ENCODE results near the gene TFR2. TPM values are rescaled to one million over a fixed set of nuclear protein-coding genes. Genes with fewer than 3 reads are reported as not detected.

Gene TFR2
- total and polyA plus RNA-seq, 2 of the 13 experiments (the other 11 are each of a cell fraction or from before 2014, with no cell fraction given) = 36.9 to 64.2 TPM

GRCh38 chr7:100584683-100585510, 56.5 kb downstream of the TFR2 start (continued):
- no peak for TF ChIP-seq HMGXB3 (CRISPR knock-in tag; IDR thresholded peaks at IDR 0.05; ENCODE audit: borderline replicate concordance)
- no peak for TF ChIP-seq SMARCC2 (IDR thresholded peaks at IDR 0.05)
- TF ChIP-seq RFX5 (IDR thresholded peaks at IDR 0.05; ENCODE audit: low read depth, low read length) = no peak
- no peak for TF ChIP-seq RAD21 (CRISPR knock-in tag; IDR thresholded peaks at IDR 0.05)

GRCh38 chr7:100584054-100584682, 57.2 kb downstream of the TFR2 start:
- no peak for FAIRE-seq
- Histone ChIP-seq H3K4me2 (ENCODE audit: low read depth, low read length) (peak overlapping the region; percentile 94), H3K36me3 (replicated peaks in 1 of 2; ENCODE audit: control insufficient read depth in 1 of 2, insufficient read depth in 2 of 2, low read length in 2 of 2) (peaks cover 10 to 18% of the 10 kb centered on the region in 2 experiments; a peak in 4 of 5 replicates), H4K20me1 (ENCODE audit: insufficient read depth, low read length) (peaks cover 8% of the 10 kb centered on the region; the same call in 1 of the 2 replicates), H2AFZ (ENCODE audit: low read length) (no peak overlapping the region), H3K4me3 (replicated peaks in 1 of 3; ENCODE audit: insufficient read depth in 1 of 3, low read depth in 2 of 3, low read length in 3 of 3) (peak overlapping the region; percentile 80 to 98 (median 86); a peak in 5 of 6 replicates), H3K27me3 (ENCODE audit: control insufficient read depth in 1 of 2, insufficient read depth in 2 of 2, low read length in 2 of 2) (no peaks in the 10 kb centered on the region; a peak in 1 of 5 replicates), H3K9me3 (ENCODE audit: low read length) (no peaks in the 10 kb centered on the region), H3K9ac (ENCODE audit: insufficient read depth, low read depth, low read length) (peak overlapping the region; percentile 94; the same call in 1 of the 2 replicates), H3K4me1 (ENCODE audit: insufficient read depth, low read length) (peaks cover 34% of the 10 kb centered on the region), H3K79me2 (ENCODE audit: insufficient read depth, low read length) (peaks cover 6% of the 10 kb centered on the region), H3K27ac (ENCODE audit: extremely low read length, insufficient read depth, low read length) (no peak overlapping the region)
- BruUV-seq (replicated peaks) = no TSS peak
- in situ Hi-C loops (cut with HindIII; ENCODE audit: extremely low pct_ligation_motif_present, low pct_unique_long_range_greater_than_20kb) = no loop called here
- CTCF ChIA-PET (ENCODE audit: low intra/inter-chr PET ratio, low total read pairs) = no interaction called here
- POLR2A ChIA-PET = interaction anchor here (0.7 to 4.1 kb wide), 9 partner anchors 12 to 155 kb away, joined by 3 to 73 read pairs (median 11); partner anchors contain the start of genes MEPCE, MOSPD3 and ZCWPW1
- TF ChIP-seq U2AF1 (optimal IDR thresholded peaks at IDR 0.05; ENCODE audit: low read depth, low read length) (no peak), FOXJ3 (CRISPR knock-in tag; IDR thresholded peaks at IDR 0.05; ENCODE audit: borderline replicate concordance) (no peak), GTF2F1 (IDR thresholded peaks at IDR 0.05; ENCODE audit: low read length) (no peak), SIN3B (IDR thresholded peaks at IDR 0.05; ENCODE audit: low read length) (no peak), RARA (CRISPR knock-in tag; IDR thresholded peaks at IDR 0.05) (no peak), ZIK1 (CRISPR knock-in tag; IDR thresholded peaks at IDR 0.05; ENCODE audit: borderline replicate concordance, low read depth) (no peak), SYNCRIP (IDR thresholded peaks at IDR 0.05; ENCODE audit: insufficient read depth, low read depth, low read length) (no peak)
- intact Hi-C loops (cut with micrococcal nuclease; ENCODE audit: unreplicated experiment) = no loop called here
- 61% methylated on average over 15 of the region's 15 CpGs for WGBS (ENCODE audit: low lambda C conversion rate)
- no peak for ATAC-seq
- no peak for DNase-seq (ENCODE audit: low spot score)
